IPS-18c (cell line): ENCODE data around the gene CD320.
"Not testable (repeated sequence)": the region's sequence is repeated elsewhere in the genome, so short reads cannot be mapped to it uniquely, and the experiment has no call there.

ENCODE experiments used
- H3K4me3 ChIP-seq: 2 replicates; pipeline ENCODE4 v1.7.0; 2013; ENCODE audit warnings: low read depth, mild to moderate bottlenecking, low read length, moderate library complexity; ENCODE audit not compliant: insufficient read depth
- H3K9me3 ChIP-seq: one replicate; pipeline ENCODE4 v1.6.1; 2013; ENCODE audit warnings: mild to moderate bottlenecking, low read length, moderate library complexity; ENCODE audit not compliant: control insufficient read depth, insufficient read depth

CD320 gene

DNA sequence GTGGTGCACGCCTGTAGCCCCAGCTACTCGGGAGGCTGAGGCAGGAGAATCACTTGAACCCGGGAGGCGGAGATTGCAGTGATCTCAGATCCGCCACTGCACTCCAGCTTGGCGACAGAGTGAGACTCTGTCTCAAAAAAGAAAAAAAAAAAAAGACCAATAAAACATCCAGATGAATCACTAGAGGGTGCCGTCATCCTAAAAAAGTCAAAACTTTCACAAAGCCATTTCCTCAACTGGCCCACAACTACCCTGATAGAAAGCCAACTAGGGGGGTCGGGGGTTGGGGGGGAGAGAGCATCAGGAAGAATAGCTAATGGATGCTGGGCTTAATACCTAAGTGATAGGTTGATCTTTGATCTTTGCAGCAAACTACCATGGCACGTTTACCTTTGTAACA is 10.7 kb upstream of the CD320 start:
- not testable (repeated sequence) for H3K9me3 ChIP-seq, H3K4me3 ChIP-seq

- Histone ChIP-seq H3K4me3 (no peak overlapping the region), H3K9me3 (no peaks in the 10 kb centered on the region)
Observed at GRCh38 chr19:8316351-8317125, 8.4 kb upstream of the CD320 start.

DNA sequence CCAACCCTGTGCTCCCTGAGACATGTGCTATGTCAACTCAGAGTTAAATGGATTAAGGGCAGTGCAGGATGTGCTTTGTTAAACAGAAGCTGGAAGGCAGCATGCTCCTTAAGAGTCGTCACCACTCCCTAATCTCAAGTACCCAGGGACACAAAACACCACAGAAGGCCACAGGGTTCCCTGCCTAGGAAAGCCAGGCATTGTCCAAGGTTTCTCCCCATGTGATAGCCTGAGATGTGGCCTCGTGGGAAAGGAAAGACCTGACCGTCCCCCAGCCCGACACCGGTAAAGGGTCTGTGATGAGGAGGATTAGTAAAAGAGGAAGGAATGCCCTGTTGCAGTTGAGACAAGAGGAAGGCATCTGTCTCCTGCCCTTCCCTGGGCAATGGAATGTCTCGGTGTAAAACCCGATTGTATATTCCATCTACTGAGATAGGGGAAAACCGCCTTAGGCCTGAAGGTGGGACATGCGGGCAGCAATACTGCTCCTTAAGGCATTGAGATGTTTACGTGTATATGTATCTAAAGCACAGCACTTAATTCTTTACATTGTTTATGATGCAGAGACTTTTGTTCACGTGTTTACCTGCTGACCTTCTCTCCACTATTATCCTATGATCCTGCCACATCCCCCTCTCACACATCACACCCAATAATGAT is 7.0 kb upstream of the CD320 start:
- not testable (repeated sequence) for H3K4me3 ChIP-seq, H3K9me3 ChIP-seq

GRCh38 chr19:8311461-8312260 is 3.5 kb upstream of the CD320 start:
- Histone ChIP-seq H3K4me3 (no peak overlapping the region), H3K9me3 (no peaks in the 10 kb centered on the region)

- no peaks in the 10 kb centered on the region for H3K9me3 ChIP-seq
- H3K4me3 ChIP-seq = no peak overlapping the region
Observed at GRCh38 chr19:8310342-8311055, 2.3 kb upstream of the CD320 start.

GRCh38 chr19:8308891-8309291 is 733 bp upstream of the CD320 start:
- Histone ChIP-seq H3K4me3 (peak overlapping the region; percentile 62; the same call in 1 of the 2 replicates), H3K9me3 (no peaks in the 10 kb centered on the region)

- Histone ChIP-seq H3K4me3 (peak overlapping the region; percentile 62), H3K9me3 (no peaks in the 10 kb centered on the region)
Observed at GRCh38 chr19:8307400-8307964, 676 bp downstream of the CD320 start.

DNA sequence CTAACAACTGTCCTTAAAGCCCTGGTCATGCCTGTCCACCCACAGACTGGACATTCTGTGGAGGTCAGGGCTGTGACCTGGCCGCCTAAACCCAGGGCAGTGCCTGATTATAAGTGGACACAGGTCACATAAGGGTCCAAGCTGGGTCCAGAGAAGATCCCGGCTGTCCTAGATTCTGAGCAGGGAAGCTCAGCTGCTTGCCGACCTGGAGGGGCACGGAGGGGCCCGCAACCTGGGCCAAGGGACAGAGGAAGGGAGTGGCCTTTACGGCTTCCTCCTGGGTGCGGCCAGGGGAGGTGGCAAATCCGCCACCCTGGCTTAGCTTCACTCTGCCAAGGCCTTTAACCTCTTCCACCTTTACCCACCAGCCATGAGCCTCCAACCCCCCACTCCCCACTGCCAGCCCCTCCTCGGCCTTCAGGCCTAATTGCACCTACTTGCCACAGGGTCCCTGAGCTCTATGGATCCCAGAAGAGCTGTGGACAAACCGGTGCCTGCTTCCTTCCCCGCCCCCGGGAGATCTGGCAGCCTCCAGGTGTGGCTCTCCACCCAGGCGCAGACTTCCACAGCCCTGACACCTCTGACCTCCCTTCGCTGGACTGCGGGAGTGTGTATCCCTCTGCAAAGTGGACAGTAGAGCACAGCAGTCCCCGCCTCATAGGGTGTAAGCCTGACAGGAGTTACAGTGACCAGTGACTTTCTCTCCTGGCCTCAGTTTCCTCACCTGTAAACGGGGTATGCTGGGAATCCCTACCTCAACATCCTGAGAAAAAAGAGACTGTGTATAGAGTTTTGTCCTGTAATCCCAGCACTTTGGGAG is 1.7 kb downstream of the CD320 start:
- H3K9me3 ChIP-seq = no peaks in the 10 kb centered on the region
- H3K4me3 ChIP-seq = no peak overlapping the region

DNA sequence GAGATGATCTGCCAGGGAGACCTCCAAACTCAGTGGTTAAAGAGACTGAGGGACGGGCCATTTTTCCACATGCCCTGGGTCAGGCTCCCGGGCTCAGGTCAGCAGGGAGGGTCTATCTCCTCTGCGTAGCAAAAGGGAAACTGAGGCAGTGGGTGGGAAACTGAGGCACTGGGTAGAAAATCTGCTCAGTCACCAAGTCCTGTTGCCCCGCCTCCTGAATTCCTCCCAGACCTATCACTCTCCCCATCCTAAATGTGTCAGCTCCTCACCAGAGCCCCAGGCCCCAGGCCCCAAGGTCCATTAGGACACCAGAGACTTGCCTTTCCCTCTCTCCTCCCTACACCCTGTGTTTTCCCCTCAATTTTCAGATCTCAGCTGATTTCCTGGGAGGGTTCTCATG is 2.4 kb downstream of the CD320 start:
- H3K9me3 ChIP-seq = no peaks in the 10 kb centered on the region
- no peak overlapping the region for H3K4me3 ChIP-seq

- Histone ChIP-seq H3K4me3 (no peak overlapping the region), H3K9me3 (no peaks in the 10 kb centered on the region)
Observed at GRCh38 chr19:8304841-8305621, 3.1 kb downstream of the CD320 start.

GRCh38 chr19:8302734-8303133 is 5.4 kb downstream of the CD320 start:
- no peak overlapping the region for H3K4me3 ChIP-seq
- H3K9me3 ChIP-seq = no peaks in the 10 kb centered on the region

DNA sequence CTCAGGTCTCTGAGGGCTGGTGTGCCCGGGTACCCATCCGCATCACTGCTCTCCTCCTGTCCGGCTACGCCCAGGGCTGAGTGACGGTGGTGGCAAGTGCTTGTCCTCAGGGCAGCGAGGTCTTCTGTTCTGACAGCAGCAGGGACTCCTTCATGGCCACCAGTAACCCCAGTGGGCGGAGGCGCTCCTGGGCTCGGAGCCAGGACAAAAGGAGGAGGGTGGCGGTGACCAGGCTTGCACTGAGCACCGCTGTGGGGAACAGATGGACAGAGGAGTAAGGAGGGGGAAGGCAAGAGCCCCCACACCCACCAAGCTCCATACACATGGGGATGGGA is 5.8 kb downstream of the CD320 start:
- H3K9me3 ChIP-seq = no peaks in the 10 kb centered on the region

DNA sequence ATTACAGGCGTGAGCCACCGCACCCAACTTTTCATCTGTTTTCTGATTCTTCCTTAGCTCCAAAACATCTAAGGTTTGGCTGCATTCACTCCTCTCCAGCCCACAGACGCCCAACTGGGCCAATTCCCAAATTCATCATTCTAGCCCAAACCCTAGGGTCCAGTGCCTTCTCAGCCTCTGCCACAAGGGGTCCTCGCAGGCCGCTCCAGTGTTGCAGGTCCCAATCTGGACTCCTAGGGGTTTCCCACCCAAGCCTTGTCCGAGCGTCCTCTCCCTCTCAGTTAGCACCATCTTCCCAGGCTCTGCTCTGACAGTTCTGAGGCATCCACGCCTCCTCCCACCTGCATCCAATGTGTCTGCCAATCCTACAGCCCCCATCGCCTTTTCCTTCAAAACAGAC is 16.8 kb downstream of the CD320 start:
- not testable (repeated sequence) for H3K9me3 ChIP-seq, H3K4me3 ChIP-seq

More for the DNA sequence above, 5.8 kb downstream of the CD320 start:
- H3K4me3 ChIP-seq = no peak overlapping the region

GRCh38 chr19:8276508-8276907 is 31.6 kb downstream of the CD320 start:
- not testable (repeated sequence) for H3K4me3 ChIP-seq, H3K9me3 ChIP-seq

GRCh38 chr19:8269724-8270123 is 38.4 kb downstream of the CD320 start:
- no peaks in the 10 kb centered on the region for H3K9me3 ChIP-seq
- no peak overlapping the region for H3K4me3 ChIP-seq

DNA sequence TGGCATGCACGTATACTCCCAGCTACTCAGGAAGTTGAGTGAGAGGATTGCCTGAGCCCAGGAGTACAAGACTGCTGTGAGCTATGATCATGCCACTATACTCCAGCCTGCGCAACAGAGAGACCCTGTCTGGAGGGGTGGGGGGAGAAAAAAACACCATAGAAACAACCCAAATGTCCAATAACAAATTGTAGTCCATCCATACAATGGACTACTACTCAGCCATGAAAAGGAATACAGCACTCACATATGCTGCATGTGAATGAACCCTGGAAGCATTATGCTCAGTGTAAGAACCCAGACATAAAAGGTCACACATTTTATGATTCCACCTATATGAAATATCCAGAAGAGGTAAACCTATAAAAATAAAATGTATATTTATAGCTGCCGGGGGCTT is 42.3 kb downstream of the CD320 start:
- H3K4me3 ChIP-seq = no peak overlapping the region
- peaks cover 2% of the 10 kb centered on the region for H3K9me3 ChIP-seq
